ENCODE data around the gene AMFR.

Gene AMFR

DNA sequence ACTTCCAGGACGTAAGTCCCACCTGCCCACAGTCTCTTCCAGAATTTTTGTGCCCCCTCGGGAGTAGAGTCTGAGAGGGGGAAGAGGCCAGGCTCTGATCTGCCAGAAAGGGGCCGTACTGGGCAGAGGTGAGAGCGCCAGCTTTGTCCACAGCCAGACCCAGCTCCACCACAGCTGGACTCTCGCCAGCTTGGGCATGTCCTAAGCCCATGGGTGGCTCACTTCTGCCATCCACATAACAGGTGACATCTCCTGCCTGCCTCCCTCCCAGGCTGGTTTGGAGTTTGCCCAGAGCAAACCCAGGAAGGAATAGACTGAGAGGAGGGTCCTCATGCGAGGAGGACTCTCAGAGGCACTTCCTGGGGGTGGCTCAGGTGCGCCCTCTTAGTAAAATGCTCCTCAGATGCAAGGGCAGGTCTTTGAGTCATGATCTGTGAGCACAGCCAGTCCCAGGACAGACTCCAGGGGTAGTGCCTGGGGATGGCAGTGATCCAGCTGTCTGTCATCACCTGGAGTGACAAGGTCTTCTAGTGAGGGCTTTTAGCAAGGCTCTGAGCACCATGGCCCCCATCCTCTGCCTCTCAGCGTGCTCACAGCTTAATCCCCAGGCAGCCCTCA lies 89.2 kb downstream of the AMFR start:
- TF ChIP-seq JUND (IDR thresholded peaks at IDR 0.05; ENCODE audit: low read depth), result no peak
- DNase-seq (ENCODE audit: low read depth in 1 of 2, low spot score in 1 of 2), result no peak
- in situ Hi-C loops (cut with HindIII; ENCODE audit: low pct_unique_long_range_greater_than_20kb, low sequenced_read_pairs), result no loop called here

GRCh38 chr16:56334761-56335160 lies 90.6 kb downstream of the AMFR start:
- no peak for DNase-seq (ENCODE audit: low read depth in 1 of 2, low spot score in 1 of 2)
- in situ Hi-C loops (cut with HindIII; ENCODE audit: low pct_unique_long_range_greater_than_20kb, low sequenced_read_pairs), result no loop called here
- no peak for TF ChIP-seq JUND (IDR thresholded peaks at IDR 0.05; ENCODE audit: low read depth)

- peak; percentile 80 to 89 for DNase-seq (ENCODE audit: low read depth in 1 of 2, low spot score in 1 of 2)
- in situ Hi-C loops (cut with HindIII; ENCODE audit: low pct_unique_long_range_greater_than_20kb, low sequenced_read_pairs), result no loop called here
Measured at GRCh38 chr16:56332464-56333079, 92.8 kb downstream of the AMFR start.

DNA sequence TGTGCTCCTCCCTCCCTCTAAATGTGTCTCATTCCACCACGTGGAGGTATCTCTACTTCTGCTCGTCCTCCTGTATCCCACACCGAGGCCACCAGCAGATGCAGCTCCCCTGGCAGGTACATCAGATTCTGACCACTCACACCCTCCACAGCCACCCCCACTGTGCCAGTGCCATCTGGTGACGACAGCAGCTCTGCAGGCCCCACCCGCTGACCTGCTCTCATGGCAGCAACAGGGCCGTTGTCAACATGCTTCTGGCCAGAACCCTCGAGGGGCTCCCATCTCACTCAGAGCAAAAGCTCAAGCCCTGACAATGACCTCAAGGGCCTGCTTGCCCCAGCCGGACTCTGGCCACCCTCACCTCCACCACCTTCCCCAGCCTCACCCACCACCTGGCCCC lies 93.4 kb downstream of the AMFR start:
- TF ChIP-seq JUND (IDR thresholded peaks at IDR 0.05; ENCODE audit: low read depth), result no peak
- in situ Hi-C loops (cut with HindIII; ENCODE audit: low pct_unique_long_range_greater_than_20kb, low sequenced_read_pairs), result no loop called here

More at GRCh38 chr16:56332464-56333079, 92.8 kb downstream of the AMFR start:
- no peak for TF ChIP-seq JUND (IDR thresholded peaks at IDR 0.05; ENCODE audit: low read depth)

DNA sequence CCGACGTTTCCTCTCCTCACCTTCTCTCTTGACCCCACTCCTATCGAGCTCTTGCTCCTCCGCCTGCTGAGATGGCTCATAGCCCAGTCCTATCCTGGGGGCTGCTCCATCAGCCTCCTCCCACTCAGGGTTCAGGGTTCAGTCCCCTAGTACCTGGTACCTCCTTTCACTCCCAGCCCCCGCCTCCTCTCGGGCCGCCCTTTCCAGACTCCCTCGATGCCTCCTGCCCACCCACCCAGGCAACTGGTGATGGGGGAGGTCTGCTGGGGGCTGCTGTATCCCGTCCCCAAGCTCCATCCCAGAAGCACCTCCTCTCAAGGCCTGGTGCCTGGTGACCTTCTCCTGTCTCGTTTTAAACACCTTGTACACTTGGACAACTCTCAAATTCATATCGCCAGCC lies 93.9 kb downstream of the AMFR start:
- no peak for TF ChIP-seq JUND (IDR thresholded peaks at IDR 0.05; ENCODE audit: low read depth)
- DNase-seq (ENCODE audit: low read depth in 1 of 2, low spot score in 1 of 2), result no peak
- in situ Hi-C loops (cut with HindIII; ENCODE audit: low pct_unique_long_range_greater_than_20kb, low sequenced_read_pairs), result no loop called here

More for the DNA sequence above, 93.4 kb downstream of the AMFR start:
- no peak for DNase-seq (ENCODE audit: low read depth in 1 of 2, low spot score in 1 of 2)

GRCh38 chr16:56330476-56330875 lies 94.9 kb downstream of the AMFR start:
- TF ChIP-seq JUND (IDR thresholded peaks at IDR 0.05; ENCODE audit: low read depth), result no peak
- in situ Hi-C loops (cut with HindIII; ENCODE audit: low pct_unique_long_range_greater_than_20kb, low sequenced_read_pairs), result no loop called here
- DNase-seq (ENCODE audit: low read depth in 1 of 2, low spot score in 1 of 2), result no peak

DNA sequence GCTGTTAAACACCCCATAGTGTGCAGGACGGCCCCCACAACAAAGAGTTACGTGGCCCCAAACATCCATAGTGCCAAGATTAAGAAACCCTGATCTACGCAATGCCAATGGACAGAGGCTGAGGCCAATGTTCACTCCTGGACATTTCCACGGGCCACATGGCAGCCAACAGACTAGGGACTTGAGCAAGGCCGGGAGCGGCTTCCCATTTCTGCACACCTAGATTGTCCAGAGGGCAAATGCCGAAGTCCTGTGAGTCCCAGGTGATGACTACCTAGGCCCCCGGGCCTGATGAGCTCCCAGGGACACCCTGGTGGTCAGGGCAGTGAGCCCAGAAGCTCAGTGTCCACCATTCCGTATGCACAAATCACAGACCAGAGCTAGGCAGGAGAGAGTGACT lies 95.5 kb downstream of the AMFR start:
- in situ Hi-C loops (cut with HindIII; ENCODE audit: low pct_unique_long_range_greater_than_20kb, low sequenced_read_pairs), result no loop called here
- DNase-seq (ENCODE audit: low read depth in 1 of 2, low spot score in 1 of 2), result no peak
- no peak for TF ChIP-seq JUND (IDR thresholded peaks at IDR 0.05; ENCODE audit: low read depth)

DNA sequence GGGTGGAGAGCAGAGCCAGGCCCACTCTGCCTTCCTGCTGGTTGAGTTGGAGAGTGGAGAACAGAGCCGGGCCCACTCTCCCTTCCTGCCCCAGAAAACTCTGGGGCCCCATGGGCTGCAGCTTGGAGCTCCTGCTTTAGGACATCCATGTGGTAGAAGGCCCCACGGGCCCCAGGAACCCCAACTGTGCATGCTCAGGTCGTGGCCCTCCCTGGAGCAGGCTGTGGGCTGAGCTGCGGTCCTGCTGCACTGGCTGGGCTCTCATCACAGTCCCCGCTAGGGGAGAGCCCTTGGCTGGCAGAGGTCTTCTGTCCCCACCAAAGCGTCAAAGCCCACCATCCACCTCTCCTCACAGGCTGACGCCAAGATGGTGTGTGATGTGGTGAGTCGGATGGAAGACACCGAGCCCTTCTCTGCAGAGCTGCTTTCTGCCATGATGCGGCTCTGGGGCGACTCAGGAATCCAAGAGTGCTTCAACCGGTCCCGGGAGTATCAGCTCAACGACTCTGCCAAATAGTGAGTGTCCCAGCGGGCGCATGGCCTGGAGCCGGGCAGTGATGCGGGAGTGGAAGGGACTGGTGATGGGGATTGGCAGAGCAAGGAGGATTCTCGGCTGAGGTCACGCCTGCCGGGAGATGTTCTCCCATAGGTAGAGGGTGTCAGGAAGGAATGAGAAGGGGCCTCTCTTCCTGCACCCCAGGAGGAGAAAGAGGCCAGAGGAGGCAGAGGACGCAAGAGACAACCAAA lies 96.9 kb downstream of the AMFR start:
- TF ChIP-seq JUND (IDR thresholded peaks at IDR 0.05; ENCODE audit: low read depth), result no peak
- no peak for DNase-seq (ENCODE audit: low read depth in 1 of 2, low spot score in 1 of 2)
- in situ Hi-C loops (cut with HindIII; ENCODE audit: low pct_unique_long_range_greater_than_20kb, low sequenced_read_pairs), result no loop called here

DNA sequence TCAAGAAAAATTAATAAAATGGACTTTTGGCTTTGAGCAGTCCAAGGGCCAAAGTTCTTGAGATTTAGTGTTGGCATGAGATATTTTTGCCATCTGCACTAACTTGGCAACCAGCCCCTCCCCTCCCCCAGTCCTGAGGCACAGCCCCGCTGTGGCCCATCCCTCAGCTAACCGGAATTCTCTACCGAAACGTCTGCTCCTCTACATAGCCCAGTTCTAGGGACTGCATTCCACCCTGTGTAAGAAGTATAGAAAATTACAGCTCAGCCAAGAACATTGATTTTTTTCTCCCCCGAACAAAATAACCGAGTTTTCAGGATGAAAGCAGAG lies 97.5 kb downstream of the AMFR start:
- TF ChIP-seq JUND (IDR thresholded peaks at IDR 0.05; ENCODE audit: low read depth), result no peak
- DNase-seq (ENCODE audit: low read depth in 1 of 2, low spot score in 1 of 2), result no peak
- in situ Hi-C loops (cut with HindIII; ENCODE audit: low pct_unique_long_range_greater_than_20kb, low sequenced_read_pairs), result no loop called here

- in situ Hi-C loops (cut with HindIII; ENCODE audit: low pct_unique_long_range_greater_than_20kb, low sequenced_read_pairs), result no loop called here
- DNase-seq (ENCODE audit: low read depth in 1 of 2, low spot score in 1 of 2), result no peak
- TF ChIP-seq JUND (IDR thresholded peaks at IDR 0.05; ENCODE audit: low read depth), result no peak
Measured at GRCh38 chr16:56327071-56327928, 98.0 kb downstream of the AMFR start.

DNA sequence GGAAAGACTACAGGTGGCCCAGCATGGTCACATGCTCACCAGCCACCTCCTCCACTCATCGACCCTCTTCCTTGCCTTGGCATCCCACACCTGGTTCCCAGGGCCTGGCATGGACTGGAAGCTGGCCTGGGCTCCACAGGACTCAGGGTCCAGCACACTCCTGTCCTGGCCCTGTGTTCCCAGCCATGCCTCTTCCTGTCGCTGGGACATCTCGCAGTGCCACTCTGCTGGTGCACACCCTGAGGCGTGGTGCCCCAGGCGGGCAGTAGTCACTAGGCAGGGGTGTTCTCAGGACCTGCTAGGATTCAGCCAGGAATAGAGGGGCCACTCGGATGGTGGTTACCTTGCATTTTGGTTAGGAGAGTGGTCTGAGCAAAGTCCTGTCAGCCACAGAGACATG lies 99.4 kb downstream of the AMFR start:
- TF ChIP-seq JUND (IDR thresholded peaks at IDR 0.05; ENCODE audit: low read depth), result no peak
- in situ Hi-C loops (cut with HindIII; ENCODE audit: low pct_unique_long_range_greater_than_20kb, low sequenced_read_pairs), result no loop called here
- no peak for DNase-seq (ENCODE audit: low read depth in 1 of 2, low spot score in 1 of 2)

- TF ChIP-seq JUND (IDR thresholded peaks at IDR 0.05; ENCODE audit: low read depth), result no peak
- in situ Hi-C loops (cut with HindIII; ENCODE audit: low pct_unique_long_range_greater_than_20kb, low sequenced_read_pairs), result no loop called here
- no peak for DNase-seq (ENCODE audit: low read depth in 1 of 2, low spot score in 1 of 2)
Measured at GRCh38 chr16:56324406-56324805, 100.9 kb downstream of the AMFR start.

Measured in T47D (cell line).